Astrocyte (in vitro differentiated cells and primary cell): ENCODE data around the gene BCL7C. TPM values are rescaled to one million over a fixed set of nuclear protein-coding genes. Genes with fewer than 3 reads are reported as not detected.

ENCODE experiments used
- DNase-seq: peaks from one replicate; pipeline ENCODE4 v3.0.0-alpha.2; 2010; ENCODE audit warnings: low read depth
- FAIRE-seq: peaks from 2 replicates; lab custom pipeline; 2011; peaks lifted over from hg19 to GRCh38; lab: Jason Lieb, UNC
- H2AFZ ChIP-seq: 2 replicates; pipeline ENCODE4 v1.6.0; 2012; ENCODE audit warnings: low read depth, low read length, inconsistent platforms
- H3K27ac ChIP-seq: 2 replicates; pipeline ENCODE4 v1.5.1; 2011; ENCODE audit warnings: low read depth, low read length, inconsistent platforms
- H3K27me3 ChIP-seq: 2 replicates; pipeline ENCODE4 v1.6.0; 2011; ENCODE audit warnings: low read length, inconsistent platforms; ENCODE audit not compliant: insufficient read depth
- H3K36me3 ChIP-seq: 2 replicates; pipeline ENCODE4 v1.5.1; 2011; ENCODE audit warnings: low read length, inconsistent platforms; ENCODE audit not compliant: insufficient read depth
- H3K4me1 ChIP-seq: 2 replicates; pipeline ENCODE4 v1.5.1; 2011; ENCODE audit warnings: low read length, inconsistent platforms; ENCODE audit not compliant: insufficient read depth
- H3K4me2 ChIP-seq: 2 replicates; pipeline ENCODE4 v1.6.0; 2012; ENCODE audit warnings: low read length, inconsistent platforms
- H3K4me3 ChIP-seq: 2 replicates; pipeline ENCODE4 v1.5.1; 2011; ENCODE audit warnings: low read depth, mild to moderate bottlenecking, low read length, inconsistent platforms; ENCODE audit not compliant: insufficient read depth
- H3K79me2 ChIP-seq: 2 replicates; pipeline ENCODE4 v1.6.0; 2012; ENCODE audit warnings: mild to moderate bottlenecking, low read length, inconsistent platforms; ENCODE audit not compliant: insufficient read depth
- H3K9ac ChIP-seq: 2 replicates; pipeline ENCODE4 v1.6.0; 2012; ENCODE audit warnings: mild to moderate bottlenecking, low read length, inconsistent platforms
- H3K9me3 ChIP-seq: 2 replicates; pipeline ENCODE4 v1.5.1; 2012; ENCODE audit warnings: low read depth, mild to moderate bottlenecking, low read length, inconsistent platforms; ENCODE audit not compliant: insufficient read depth
- H4K20me1 ChIP-seq: 2 replicates; pipeline ENCODE4 v1.6.0; 2012; ENCODE audit warnings: low read length, inconsistent platforms; ENCODE audit not compliant: insufficient read depth
- H3K27ac Mint-ChIP-seq: one replicate; pipeline ENCODE4 v1.8.0; 2021; ENCODE audit warnings: mild to moderate bottlenecking, mixed read lengths; ENCODE audit not compliant: unreplicated experiment
- H3K27me3 Mint-ChIP-seq: one replicate; pipeline ENCODE4 v1.8.0; 2021; ENCODE audit warnings: low read depth, mixed read lengths; ENCODE audit not compliant: unreplicated experiment
- H3K36me3 Mint-ChIP-seq: one replicate; pipeline ENCODE4 v1.8.0; 2021; ENCODE audit warnings: low read depth, mixed read lengths; ENCODE audit not compliant: unreplicated experiment
- H3K4me1 Mint-ChIP-seq: one replicate; pipeline ENCODE4 v1.8.0; 2021; ENCODE audit warnings: low read depth, mixed read lengths; ENCODE audit not compliant: unreplicated experiment
- H3K4me3 Mint-ChIP-seq: one replicate; pipeline ENCODE4 v1.8.0; 2021; ENCODE audit warnings: mild to moderate bottlenecking, moderate library complexity, mixed read lengths; ENCODE audit not compliant: unreplicated experiment
- H3K9me3 Mint-ChIP-seq: one replicate; pipeline ENCODE4 v1.8.0; 2021; ENCODE audit warnings: mild to moderate bottlenecking, mixed read lengths; ENCODE audit not compliant: unreplicated experiment
- CTCF ChIP-seq: IDR thresholded peaks from 2 replicates; pipeline ENCODE4 v1.5.1; 2011; ENCODE audit warnings: low read depth, mild to moderate bottlenecking, inconsistent platforms, low read length, moderate library complexity; ENCODE audit not compliant: insufficient read depth
- EZH2 ChIP-seq: IDR thresholded peaks from 2 replicates; pipeline ENCODE4 v1.6.1; 2012; ENCODE audit warnings: mild to moderate bottlenecking, low read length, inconsistent platforms; ENCODE audit not compliant: insufficient read depth
- total RNA-seq: library from RNA; stranded (reverse); gene quantifications from 2 replicates; pipeline ENCODE4 v1.2.1, GENCODE V29; 2021

The BCL7C gene
- total RNA-seq, 1 donor from 2014 or later, result 40.7 TPM

GRCh38 chr16:30922960-30923535, 29.2 kb upstream of the BCL7C start:
- H3K4me1 Mint-ChIP-seq, result peaks cover 11% of the 10 kb centered on the region
- FAIRE-seq, result peak; percentile 17
- Histone ChIP-seq H3K79me2 (peaks cover 15% of the 10 kb centered on the region), H3K4me3 (peak overlapping the region; percentile 97), H3K9ac (peak overlapping the region; percentile 96), H3K36me3 (peaks cover 3% of the 10 kb centered on the region), H4K20me1 (peaks cover 30% of the 10 kb centered on the region), H3K27ac (peak overlapping the region; percentile 99), H3K4me1 (peaks cover 20% of the 10 kb centered on the region), H3K9me3 (no peaks in the 10 kb centered on the region), H3K27me3 (no peaks in the 10 kb centered on the region), H2AFZ (peak overlapping the region; percentile 98), H3K4me2 (peak overlapping the region; percentile 94)
- peak overlapping the region; percentile 100 for H3K27ac Mint-ChIP-seq
- H3K4me3 Mint-ChIP-seq, result peak overlapping the region; percentile 99
- no peak for TF ChIP-seq CTCF
- TF ChIP-seq EZH2, result no peak
- H3K36me3 Mint-ChIP-seq, result peaks cover 2% of the 10 kb centered on the region
- no peaks in the 10 kb centered on the region for H3K27me3 Mint-ChIP-seq
- no peaks in the 10 kb centered on the region for H3K9me3 Mint-ChIP-seq
- DNase-seq, result peak; percentile 98

GRCh38 chr16:30922420-30922959, 28.6 kb upstream of the BCL7C start:
- H3K4me3 ChIP-seq, result peak overlapping the region; percentile 97
- TF ChIP-seq CTCF, result no peak
- H2AFZ ChIP-seq, result peak overlapping the region; percentile 98
- no peaks in the 10 kb centered on the region for H3K27me3 ChIP-seq
- peak overlapping the region; percentile 96 for H3K9ac ChIP-seq
- H3K9me3 Mint-ChIP-seq, result no peaks in the 10 kb centered on the region
- peak overlapping the region; percentile 94 for H3K4me2 ChIP-seq
- H3K27ac ChIP-seq, result peak overlapping the region; percentile 99
- H3K4me1 Mint-ChIP-seq, result peaks cover 11% of the 10 kb centered on the region
- peak; percentile 98 for DNase-seq
- peak overlapping the region; percentile 100 for H3K27ac Mint-ChIP-seq
- FAIRE-seq, result peak; percentile 58
- H3K79me2 ChIP-seq, result peaks cover 15% of the 10 kb centered on the region
- H3K27me3 Mint-ChIP-seq, result no peaks in the 10 kb centered on the region
- H4K20me1 ChIP-seq, result peaks cover 26% of the 10 kb centered on the region
- H3K36me3 ChIP-seq, result peaks cover 3% of the 10 kb centered on the region
- H3K36me3 Mint-ChIP-seq, result peaks cover 2% of the 10 kb centered on the region
- peak overlapping the region; percentile 99 for H3K4me3 Mint-ChIP-seq
- no peaks in the 10 kb centered on the region for H3K9me3 ChIP-seq
- peaks cover 20% of the 10 kb centered on the region for H3K4me1 ChIP-seq
